HUES6 (cell line): Measurements from ENCODE around the gene GIPC1.

Source experiments
- H3K27ac ChIP-seq: 2 replicates; pipeline ENCODE4 v1.7.0; 2013; ENCODE audit warnings: low read depth, mild to moderate bottlenecking, low read length, inconsistent platforms
- H3K27me3 ChIP-seq: 2 replicates; pipeline ENCODE4 v1.6.1; 2013; ENCODE audit warnings: low read length; ENCODE audit not compliant: control insufficient read depth, insufficient read depth
- H3K36me3 ChIP-seq: 2 replicates; pipeline ENCODE4 v1.6.1; 2013; ENCODE audit warnings: low read length; ENCODE audit not compliant: control insufficient read depth, insufficient read depth
- H3K4me1 ChIP-seq: 2 replicates; pipeline ENCODE4 v1.6.1; 2013; ENCODE audit warnings: low read length; ENCODE audit not compliant: control insufficient read depth, insufficient read depth
- H3K4me3 ChIP-seq: 2 replicates; pipeline ENCODE4 v1.5.1; 2013; ENCODE audit warnings: low read depth, low read length
- H3K9ac ChIP-seq: one replicate; pipeline ENCODE4 v1.6.1; 2013; ENCODE audit warnings: mild to moderate bottlenecking, low read length
- H3K9me3 ChIP-seq: 2 replicates; pipeline ENCODE4 v1.6.1; 2013; ENCODE audit warnings: low read depth, low read length; ENCODE audit not compliant: control insufficient read depth, insufficient read depth

Gene GIPC1

GRCh38 chr19:14517446-14517839 lies 21.5 kb upstream of the GIPC1 start:
- H3K9me3 ChIP-seq, result no peaks in the 10 kb centered on the region
- peaks cover 29% of the 10 kb centered on the region for H3K36me3 ChIP-seq
- peak overlapping the region; percentile 68 for H3K9ac ChIP-seq
- H3K27me3 ChIP-seq, result no peaks in the 10 kb centered on the region
- H3K4me1 ChIP-seq, result peaks cover 18% of the 10 kb centered on the region
- peak overlapping the region; percentile 100 for H3K4me3 ChIP-seq
- no peak overlapping the region; the same call in 1 of the 2 replicates for H3K27ac ChIP-seq

GRCh38 chr19:14516746-14517438 lies 21.0 kb upstream of the GIPC1 start:
- Histone ChIP-seq H3K27ac (no peak overlapping the region; the same call in 1 of the 2 replicates), H3K4me3 (peak overlapping the region; percentile 100), H3K9me3 (no peaks in the 10 kb centered on the region), H3K27me3 (no peaks in the 10 kb centered on the region), H3K4me1 (peaks cover 18% of the 10 kb centered on the region), H3K9ac (peak overlapping the region; percentile 68), H3K36me3 (peaks cover 29% of the 10 kb centered on the region)

- peaks cover 18% of the 10 kb centered on the region for H3K4me1 ChIP-seq
- H3K9me3 ChIP-seq, result no peaks in the 10 kb centered on the region
- peaks cover 29% of the 10 kb centered on the region for H3K36me3 ChIP-seq
- no peaks in the 10 kb centered on the region for H3K27me3 ChIP-seq
- H3K9ac ChIP-seq, result no peak overlapping the region
- H3K4me3 ChIP-seq, result peak overlapping the region; percentile 100
- H3K27ac ChIP-seq, result no peak overlapping the region
Observed at GRCh38 chr19:14516048-14516534, 20.2 kb upstream of the GIPC1 start.

GRCh38 chr19:14515501-14516047 lies 19.6 kb upstream of the GIPC1 start:
- Histone ChIP-seq H3K27ac (no peak overlapping the region), H3K27me3 (no peaks in the 10 kb centered on the region), H3K9ac (no peak overlapping the region), H3K36me3 (peaks cover 29% of the 10 kb centered on the region), H3K4me1 (peaks cover 18% of the 10 kb centered on the region), H3K4me3 (peak overlapping the region; percentile 100; the same call in 1 of the 2 replicates), H3K9me3 (no peaks in the 10 kb centered on the region)

- Histone ChIP-seq H3K9me3 (no peaks in the 10 kb centered on the region), H3K4me3 (no peak overlapping the region), H3K36me3 (peaks cover 29% of the 10 kb centered on the region), H3K4me1 (peaks cover 8% of the 10 kb centered on the region; the same call in 1 of the 2 replicates), H3K27me3 (no peaks in the 10 kb centered on the region), H3K9ac (no peak overlapping the region), H3K27ac (no peak overlapping the region)
Observed at GRCh38 chr19:14514215-14514863, 18.4 kb upstream of the GIPC1 start.

GRCh38 chr19:14512406-14512961 lies 16.6 kb upstream of the GIPC1 start:
- no peak overlapping the region for H3K9ac ChIP-seq
- H3K27ac ChIP-seq, result no peak overlapping the region
- no peak overlapping the region for H3K4me3 ChIP-seq
- peaks cover 29% of the 10 kb centered on the region for H3K36me3 ChIP-seq
- peaks cover 8% of the 10 kb centered on the region; the same call in 1 of the 2 replicates for H3K4me1 ChIP-seq
- H3K9me3 ChIP-seq, result no peaks in the 10 kb centered on the region
- no peaks in the 10 kb centered on the region for H3K27me3 ChIP-seq

GRCh38 chr19:14511229-14511593 lies 15.3 kb upstream of the GIPC1 start:
- H3K27ac ChIP-seq, result no peak overlapping the region
- H3K9ac ChIP-seq, result no peak overlapping the region
- no peaks in the 10 kb centered on the region for H3K9me3 ChIP-seq
- H3K36me3 ChIP-seq, result peaks cover 23% of the 10 kb centered on the region
- no peak overlapping the region for H3K4me3 ChIP-seq
- peaks cover 3% of the 10 kb centered on the region; the same call in 1 of the 2 replicates for H3K4me1 ChIP-seq
- H3K27me3 ChIP-seq, result no peaks in the 10 kb centered on the region

- peaks cover 16% of the 10 kb centered on the region for H3K36me3 ChIP-seq
- H3K27ac ChIP-seq, result no peak overlapping the region
- no peak overlapping the region for H3K9ac ChIP-seq
- no peaks in the 10 kb centered on the region for H3K27me3 ChIP-seq
- H3K4me3 ChIP-seq, result no peak overlapping the region
- H3K4me1 ChIP-seq, result peaks cover 3% of the 10 kb centered on the region; the same call in 1 of the 2 replicates
- H3K9me3 ChIP-seq, result no peaks in the 10 kb centered on the region
Observed at GRCh38 chr19:14510311-14511228, 14.6 kb upstream of the GIPC1 start.

- Histone ChIP-seq H3K4me1 (peaks cover 4% of the 10 kb centered on the region; the same call in 1 of the 2 replicates), H3K27ac (no peak overlapping the region), H3K9ac (no peak overlapping the region), H3K36me3 (no peaks in the 10 kb centered on the region), H3K27me3 (no peaks in the 10 kb centered on the region), H3K9me3 (no peaks in the 10 kb centered on the region), H3K4me3 (no peak overlapping the region)
Observed at GRCh38 chr19:14507704-14508542, 12.0 kb upstream of the GIPC1 start.
